GM12875 (cell line): ENCODE data around the gene FAM98A.
A peak's percentile ranks its signal among the peaks of the same experiment; 100 is the strongest.

Source experiments
- H3K4me3 ChIP-seq: one replicate; pipeline ENCODE4 v1.5.1; 2011; ENCODE audit warnings: low read depth, low read length, control low read depth
- CTCF ChIP-seq: IDR thresholded peaks from 2 replicates; pipeline ENCODE4 v1.5.1; 2011; ENCODE audit warnings: low read depth, mild to moderate bottlenecking, control low read depth, inconsistent platforms, low read length, moderate library complexity, borderline replicate concordance; ENCODE audit not compliant: insufficient read depth

FAM98A gene

GRCh38 chr2:33607251-33607721, 8.2 kb upstream of the FAM98A start:
- no peak for TF ChIP-seq CTCF
- H3K4me3 ChIP-seq: no peak overlapping the region

- H3K4me3 ChIP-seq: no peak overlapping the region
- no peak for TF ChIP-seq CTCF
These were observed 7.5 kb upstream of the FAM98A start for GRCh38 chr2:33606622-33607021.

- no peak for TF ChIP-seq CTCF
- H3K4me3 ChIP-seq: no peak overlapping the region
These were observed 7.0 kb upstream of the FAM98A start for GRCh38 chr2:33606100-33606499.

GRCh38 chr2:33605056-33605455, 6.0 kb upstream of the FAM98A start:
- no peak overlapping the region for H3K4me3 ChIP-seq
- no peak for TF ChIP-seq CTCF

GRCh38 chr2:33603416-33603815, 4.3 kb upstream of the FAM98A start:
- no peak overlapping the region for H3K4me3 ChIP-seq
- no peak for TF ChIP-seq CTCF

GRCh38 chr2:33602201-33602830, 3.2 kb upstream of the FAM98A start:
- no peak for TF ChIP-seq CTCF
- no peak overlapping the region for H3K4me3 ChIP-seq

GRCh38 chr2:33599943-33600192, 769 bp upstream of the FAM98A start:
- no peak for TF ChIP-seq CTCF
- peak overlapping the region; percentile 91 for H3K4me3 ChIP-seq
